Gastroesophageal sphincter (tissue), 4 donors: Measurements from ENCODE around the gene PALB2. TPM values are rescaled to one million over a fixed set of nuclear protein-coding genes. Genes with fewer than 3 reads are reported as not detected.

Source experiments
- ATAC-seq: fragments of 150-250 bp; one replicate; pipeline ENCODE4 v1.9.1; 2016; ENCODE audit warnings: mild to moderate bottlenecking, moderate library complexity
- H3K27ac ChIP-seq, 4 donors: fragments of 200-600 bp; sonication (generic) in 3 of 4; 1 replicate in 3 of 4; 2 replicates in 1 of 4; pipeline ENCODE4 v1.5.1; 2016 to 2019
- H3K27me3 ChIP-seq: fragments of 200-600 bp; sonication (generic); one replicate; pipeline ENCODE4 v1.5.1; 2019
- H3K36me3 ChIP-seq, 2 donors: fragments of 200-600 bp; sonication (generic); one replicate each; pipeline ENCODE4 v1.5.1; 2019; ENCODE audit warnings: control low read depth in 1 of 2
- H3K4me1 ChIP-seq, 3 donors: fragments of 200-600 bp; sonication (generic); 1 replicate in 2 of 3; 2 replicates in 1 of 3; pipeline ENCODE4 v1.5.1; 2016 to 2019; ENCODE audit warnings: control low read depth in 2 of 3
- H3K4me3 ChIP-seq, 2 donors: fragments of 200-600 bp; sonication (generic); one replicate each; pipeline ENCODE4 v1.5.1; 2019; ENCODE audit warnings: mild to moderate bottlenecking in 1 of 2, moderate library complexity in 1 of 2
- H3K9me3 ChIP-seq, 3 donors: fragments of 200-600 bp; sonication (generic); one replicate each; pipeline ENCODE4 v1.5.1; 2017 to 2019; ENCODE audit warnings: control low read depth in 2 of 3
- CTCF ChIP-seq, 4 experiments: fragments of 200-600 bp in 2 of 4; fragments of 450-650 bp in 2 of 4; sonication (generic) in 1 of 4; IDR thresholded peaks; one replicate each; pipeline ENCODE4 v1.5.1; 2017 to 2019; ENCODE audit warnings: antibody characterized with exemption in 4 of 4, mild to moderate bottlenecking in 2 of 4, moderate library complexity in 2 of 4
- EP300 ChIP-seq: sonication (generic); formaldehyde crosslinking; IDR thresholded peaks from one replicate; pipeline ENCODE4 v1.6.1; 2017; ENCODE audit warnings: antibody characterized with exemption, mild to moderate bottlenecking
- POLR2A ChIP-seq, 2 donors: fragments of 450-650 bp; IDR thresholded peaks; one replicate each; pipeline ENCODE4 v1.6.1; 2017; ENCODE audit warnings: antibody characterized with exemption in 2 of 2, mild to moderate bottlenecking in 2 of 2, moderate library complexity in 1 of 2
- POLR2AphosphoS5 ChIP-seq: sonication (generic); formaldehyde crosslinking; IDR thresholded peaks from one replicate; pipeline ENCODE4 v1.6.1; 2017; ENCODE audit warnings: antibody characterized with exemption
- WGBS, 2 donors: methylation state at CpG; one replicate each; pipeline ENCODE4 v1.1.5; 2018; ENCODE audit warnings: low coverage in 1 of 2; 5-methylcytosine and 5-hydroxymethylcytosine counted together
- total RNA-seq, 4 donors: library from RNA; depleted of rRNA; stranded (reverse); fragments of >200 nt; gene quantifications; one replicate each; pipeline ENCODE4 v1.1.0, GENCODE V29; 2016

PALB2 gene
- total RNA-seq, 4 donors from 2014 or later: 8.5 to 11.1 (median 9.7) TPM

- Histone ChIP-seq H3K4me3 (no peak overlapping the region), H3K27me3 (no peaks in the 10 kb centered on the region), H3K4me1 (no peaks in the 10 kb centered on the region), H3K27ac (no peak overlapping the region), H3K9me3 (no peaks in the 10 kb centered on the region), H3K36me3 (peaks cover 0 to 100% of the 10 kb centered on the region in 2 donors)
- ATAC-seq: no peak
- 92 to 100% methylated on average over 2 to 8 of the region's 9 CpGs for WGBS, 2 donors
- TF ChIP-seq POLR2A (IDR thresholded peaks at IDR 0.05) (no peak), POLR2AphosphoS5 (no peak), CTCF (IDR thresholded peaks at IDR 0.05) (no peak)
Measured at GRCh38 chr16:23572394-23572793, 68.7 kb downstream of the PALB2 start.

- no peak for TF ChIP-seq POLR2AphosphoS5
- no peak for TF ChIP-seq EP300
- TF ChIP-seq POLR2A (IDR thresholded peaks at IDR 0.05): no peak
- no peak for TF ChIP-seq CTCF (IDR thresholded peaks at IDR 0.05)
- 73 to 89% methylated on average over 1 to 3 of the region's 5 CpGs for WGBS, 2 donors
- Histone ChIP-seq H3K27me3 (no peaks in the 10 kb centered on the region), H3K36me3 (peaks cover 0 to 100% of the 10 kb centered on the region in 2 donors), H3K27ac (no peak overlapping the region), H3K4me1 (no peaks in the 10 kb centered on the region), H3K4me3 (no peak overlapping the region), H3K9me3 (no peaks in the 10 kb centered on the region)
- no peak for ATAC-seq
Measured at GRCh38 chr16:23571895-23572294, 69.2 kb downstream of the PALB2 start.

- Histone ChIP-seq H3K27ac (no peak overlapping the region), H3K27me3 (no peaks in the 10 kb centered on the region), H3K9me3 (no peaks in the 10 kb centered on the region), H3K36me3 (peaks cover 0 to 100% of the 10 kb centered on the region in 2 donors), H3K4me1 (no peaks in the 10 kb centered on the region), H3K4me3 (no peak overlapping the region)
- TF ChIP-seq CTCF (IDR thresholded peaks at IDR 0.05): no peak
- TF ChIP-seq EP300: no peak
- TF ChIP-seq POLR2AphosphoS5: no peak
- TF ChIP-seq POLR2A (IDR thresholded peaks at IDR 0.05): no peak
- 64 to 78% methylated on average over 4 to 7 of the region's 8 CpGs for WGBS, 2 donors
- ATAC-seq: no peak
Measured at GRCh38 chr16:23570992-23571632, 70.0 kb downstream of the PALB2 start.

- WGBS, 2 donors: 69% methylated on average over 3 of the region's 3 CpGs; no CpG with 5 or more reads in 1 of the 2 donors
- Histone ChIP-seq H3K27ac (no peak overlapping the region), H3K4me1 (peaks cover 0 to 6% (median 0%) of the 10 kb centered on the region in 3 donors), H3K4me3 (no peak overlapping the region), H3K9me3 (no peaks in the 10 kb centered on the region), H3K36me3 (peaks cover 0 to 100% of the 10 kb centered on the region in 2 donors), H3K27me3 (no peaks in the 10 kb centered on the region)
- no peak for TF ChIP-seq POLR2AphosphoS5
- no peak for TF ChIP-seq CTCF (IDR thresholded peaks at IDR 0.05)
- TF ChIP-seq EP300: no peak
- no peak for TF ChIP-seq POLR2A (IDR thresholded peaks at IDR 0.05)
- no peak for ATAC-seq
Measured at GRCh38 chr16:23567602-23568001, 73.5 kb downstream of the PALB2 start.

- TF ChIP-seq EP300 (no peak), CTCF (IDR thresholded peaks at IDR 0.05) (no peak), POLR2A (IDR thresholded peaks at IDR 0.05) (no peak), POLR2AphosphoS5 (no peak)
- no peak for ATAC-seq
- Histone ChIP-seq H3K9me3 (no peaks in the 10 kb centered on the region), H3K27me3 (no peaks in the 10 kb centered on the region), H3K4me3 (no peak overlapping the region), H3K4me1 (peaks cover 0 to 6% (median 0%) of the 10 kb centered on the region in 3 donors), H3K36me3 (peaks cover 0 to 100% of the 10 kb centered on the region in 2 donors), H3K27ac (no peak overlapping the region)
- 86 to 100% methylated on average over 2 to 8 of the region's 8 CpGs for WGBS, 2 donors
Measured at GRCh38 chr16:23566724-23567123, 74.4 kb downstream of the PALB2 start.
